ENCODE data around the gene ZNF304.
A peak's percentile ranks its signal among the peaks of the same experiment; 100 is the strongest.
"Not testable (repeated sequence)": the region's sequence is repeated elsewhere in the genome, so short reads cannot be mapped to it uniquely, and the experiment has no call there.

ZNF304 gene

GRCh38 chr19:57362997-57363687 is 12.1 kb downstream of the ZNF304 start, which contains the start of the genes TRAPPC2B and ZNF547:
Gene TRAPPC2B, plus strand, starts transcription at chr19:57363551. Its CDS starts 1,283 bp downstream, at chr19:57364834.
Gene ZNF547, plus strand, starts transcription at chr19:57363551. Its CDS starts 5,005 bp downstream, at chr19:57368556.
- DNase-seq: peak; percentile 98

GRCh38 chr19:57363688-57364181 is 12.7 kb downstream of the ZNF304 start:
- DNase-seq: no peak

- DNase-seq: no peak
Measured at GRCh38 chr19:57366776-57367175, 15.7 kb downstream of the ZNF304 start.

- no peak for DNase-seq
Measured at GRCh38 chr19:57374179-57374578, 23.1 kb downstream of the ZNF304 start.

- not testable (repeated sequence) for DNase-seq
Measured at GRCh38 chr19:57374647-57375046, 23.6 kb downstream of the ZNF304 start.

- DNase-seq: no peak
Measured at GRCh38 chr19:57376151-57376550, 25.1 kb downstream of the ZNF304 start.

- no peak for DNase-seq
Measured at GRCh38 chr19:57377498-57378146, 26.6 kb downstream of the ZNF304 start.

- no peak for DNase-seq
Measured at GRCh38 chr19:57380923-57381322, 29.9 kb downstream of the ZNF304 start.

GRCh38 chr19:57382806-57383488 is 31.9 kb downstream of the ZNF304 start:
- DNase-seq: no peak

GRCh38 chr19:57389194-57389729 is 38.2 kb downstream of the ZNF304 start:
- no peak for DNase-seq

- DNase-seq: peak; percentile 99
Measured at GRCh38 chr19:57389730-57390598, 38.9 kb downstream of the ZNF304 start, which contains the start of gene ZNF548. Gene ZNF548, plus strand, starts transcription at chr19:57389854. Its CDS starts 246 bp downstream, at chr19:57390100.

- DNase-seq: no peak
Measured at GRCh38 chr19:57395710-57396109, 44.6 kb downstream of the ZNF304 start.

GRCh38 chr19:57398868-57399267 is 47.8 kb downstream of the ZNF304 start:
- no peak for DNase-seq

GRCh38 chr19:57403737-57404563 is 52.9 kb downstream of the ZNF304 start:
- no peak for DNase-seq

- peak; percentile 81 for DNase-seq
Measured at GRCh38 chr19:57406516-57407123, 55.5 kb downstream of the ZNF304 start.

Data from stimulated activated CD8-positive, alpha-beta memory T cell treated with anti-CD3 and anti-CD28 coated beads, Interleukin-4, amount 100 ng/mL, for 48 hours (primary cell).